Measurements from ENCODE around the gene PPP2R2D. TPM values are rescaled to one million over a fixed set of nuclear protein-coding genes. Genes with fewer than 3 reads are reported as not detected.

PPP2R2D gene
- total and polyA plus RNA-seq, 4 donors, result 41.4 to 55.9 (median 53.1) TPM

GRCh38 chr10:131865223-131865917 lies 35.4 kb upstream of the PPP2R2D start:
- no peak for DNase-seq (ENCODE audit: low read depth in 4 of 6, low spot score in 6 of 6)
- Histone ChIP-seq H3K4me3 (ENCODE audit: low read depth, low read length) (no peak overlapping the region), H3K27ac (ENCODE audit: low read depth, low read length) (no peak overlapping the region), H3K4me1 (ENCODE audit: control insufficient read depth, insufficient read depth, low read length) (no peaks in the 10 kb centered on the region), H3K9me3 (ENCODE audit: control insufficient read depth, insufficient read depth, low read length) (no peaks in the 10 kb centered on the region), H3K27me3 (ENCODE audit: control insufficient read depth, insufficient read depth, low read length) (no peaks in the 10 kb centered on the region), H3K36me3 (ENCODE audit: control insufficient read depth, insufficient read depth, low read length) (no peaks in the 10 kb centered on the region)
- whole genome bisulfite sequencing (ENCODE audit: insufficient coverage), result 86% methylated on average over 11 of the region's 14 CpGs

GRCh38 chr10:131866673-131867072 lies 34.1 kb upstream of the PPP2R2D start:
- no peaks in the 10 kb centered on the region for H3K27me3 ChIP-seq (ENCODE audit: control insufficient read depth, insufficient read depth, low read length)
- WGBS (ENCODE audit: insufficient coverage), result 80% methylated on average over 7 of the region's 10 CpGs
- no peaks in the 10 kb centered on the region for H3K4me1 ChIP-seq (ENCODE audit: control insufficient read depth, insufficient read depth, low read length)
- DNase-seq (ENCODE audit: low read depth in 4 of 6, low spot score in 6 of 6), result peak in 1 of 6 donors; percentile 22
- H3K4me3 ChIP-seq (ENCODE audit: low read depth, low read length), result no peak overlapping the region
- H3K27ac ChIP-seq (ENCODE audit: low read depth, low read length), result no peak overlapping the region
- no peaks in the 10 kb centered on the region for H3K9me3 ChIP-seq (ENCODE audit: control insufficient read depth, insufficient read depth, low read length)
- no peaks in the 10 kb centered on the region for H3K36me3 ChIP-seq (ENCODE audit: control insufficient read depth, insufficient read depth, low read length)

- DNase-seq (ENCODE audit: low read depth in 4 of 6, low spot score in 6 of 6), result no peak
- peaks cover 3% of the 10 kb centered on the region for H3K4me1 ChIP-seq (ENCODE audit: control insufficient read depth, insufficient read depth, low read length)
- no peak overlapping the region for H3K27ac ChIP-seq (ENCODE audit: low read depth, low read length)
- no peak overlapping the region for H3K4me3 ChIP-seq (ENCODE audit: low read depth, low read length)
- H3K36me3 ChIP-seq (ENCODE audit: control insufficient read depth, insufficient read depth, low read length), result no peaks in the 10 kb centered on the region
- H3K9me3 ChIP-seq (ENCODE audit: control insufficient read depth, insufficient read depth, low read length), result no peaks in the 10 kb centered on the region
- WGBS (ENCODE audit: insufficient coverage), result 97% methylated on average over 9 of the region's 10 CpGs
- no peaks in the 10 kb centered on the region for H3K27me3 ChIP-seq (ENCODE audit: control insufficient read depth, insufficient read depth, low read length)
These were observed 32.4 kb upstream of the PPP2R2D start for GRCh38 chr10:131868436-131868835.

GRCh38 chr10:131869344-131869743 lies 31.5 kb upstream of the PPP2R2D start:
- Histone ChIP-seq H3K27me3 (ENCODE audit: control insufficient read depth, insufficient read depth, low read length) (no peaks in the 10 kb centered on the region), H3K9me3 (ENCODE audit: control insufficient read depth, insufficient read depth, low read length) (no peaks in the 10 kb centered on the region), H3K4me3 (ENCODE audit: low read depth, low read length) (no peak overlapping the region), H3K4me1 (ENCODE audit: control insufficient read depth, insufficient read depth, low read length) (peaks cover 9% of the 10 kb centered on the region), H3K27ac (ENCODE audit: low read depth, low read length) (no peak overlapping the region), H3K36me3 (ENCODE audit: control insufficient read depth, insufficient read depth, low read length) (no peaks in the 10 kb centered on the region)
- DNase-seq (ENCODE audit: low read depth in 4 of 6, low spot score in 6 of 6), result no peak
- WGBS (ENCODE audit: insufficient coverage), result 100% methylated on average over 3 of the region's 8 CpGs

- H3K27ac ChIP-seq (ENCODE audit: low read depth, low read length), result no peak overlapping the region
- H3K4me3 ChIP-seq (ENCODE audit: low read depth, low read length), result no peak overlapping the region
- no peaks in the 10 kb centered on the region for H3K27me3 ChIP-seq (ENCODE audit: control insufficient read depth, insufficient read depth, low read length)
- H3K4me1 ChIP-seq (ENCODE audit: control insufficient read depth, insufficient read depth, low read length), result peaks cover 16% of the 10 kb centered on the region
- WGBS (ENCODE audit: insufficient coverage), result 89% methylated on average over 6 of the region's 8 CpGs
- H3K9me3 ChIP-seq (ENCODE audit: control insufficient read depth, insufficient read depth, low read length), result no peaks in the 10 kb centered on the region
- no peak for DNase-seq (ENCODE audit: low read depth in 4 of 6, low spot score in 6 of 6)
- no peaks in the 10 kb centered on the region for H3K36me3 ChIP-seq (ENCODE audit: control insufficient read depth, insufficient read depth, low read length)
These were observed 30.4 kb upstream of the PPP2R2D start for GRCh38 chr10:131870411-131870810.

- no peak overlapping the region for H3K27ac ChIP-seq (ENCODE audit: low read depth, low read length)
- peaks cover 20% of the 10 kb centered on the region for H3K4me1 ChIP-seq (ENCODE audit: control insufficient read depth, insufficient read depth, low read length)
- 85% methylated on average over 8 of the region's 15 CpGs for WGBS (ENCODE audit: insufficient coverage)
- H3K4me3 ChIP-seq (ENCODE audit: low read depth, low read length), result no peak overlapping the region
- H3K9me3 ChIP-seq (ENCODE audit: control insufficient read depth, insufficient read depth, low read length), result no peaks in the 10 kb centered on the region
- H3K27me3 ChIP-seq (ENCODE audit: control insufficient read depth, insufficient read depth, low read length), result no peaks in the 10 kb centered on the region
- H3K36me3 ChIP-seq (ENCODE audit: control insufficient read depth, insufficient read depth, low read length), result no peaks in the 10 kb centered on the region
- DNase-seq (ENCODE audit: low read depth in 4 of 6, low spot score in 6 of 6), result no peak
These were observed 29.8 kb upstream of the PPP2R2D start for GRCh38 chr10:131870831-131871672.

GRCh38 chr10:131871673-131872005 lies 29.2 kb upstream of the PPP2R2D start:
- no peak for DNase-seq (ENCODE audit: low read depth in 4 of 6, low spot score in 6 of 6)
- Histone ChIP-seq H3K27me3 (ENCODE audit: control insufficient read depth, insufficient read depth, low read length) (no peaks in the 10 kb centered on the region), H3K27ac (ENCODE audit: low read depth, low read length) (no peak overlapping the region), H3K9me3 (ENCODE audit: control insufficient read depth, insufficient read depth, low read length) (no peaks in the 10 kb centered on the region), H3K4me3 (ENCODE audit: low read depth, low read length) (no peak overlapping the region), H3K4me1 (ENCODE audit: control insufficient read depth, insufficient read depth, low read length) (peaks cover 23% of the 10 kb centered on the region), H3K36me3 (ENCODE audit: control insufficient read depth, insufficient read depth, low read length) (no peaks in the 10 kb centered on the region)
- 96% methylated on average over 8 of the region's 8 CpGs for WGBS (ENCODE audit: insufficient coverage)

GRCh38 chr10:131872011-131872826 lies 28.6 kb upstream of the PPP2R2D start:
- Histone ChIP-seq H3K4me1 (ENCODE audit: control insufficient read depth, insufficient read depth, low read length) (peaks cover 23% of the 10 kb centered on the region), H3K4me3 (ENCODE audit: low read depth, low read length) (no peak overlapping the region), H3K27me3 (ENCODE audit: control insufficient read depth, insufficient read depth, low read length) (no peaks in the 10 kb centered on the region), H3K9me3 (ENCODE audit: control insufficient read depth, insufficient read depth, low read length) (no peaks in the 10 kb centered on the region), H3K36me3 (ENCODE audit: control insufficient read depth, insufficient read depth, low read length) (no peaks in the 10 kb centered on the region), H3K27ac (ENCODE audit: low read depth, low read length) (no peak overlapping the region)
- WGBS (ENCODE audit: insufficient coverage), result 87% methylated on average over 27 of the region's 27 CpGs
- no peak for DNase-seq (ENCODE audit: low read depth in 4 of 6, low spot score in 6 of 6)

GRCh38 chr10:131872827-131873375 lies 27.9 kb upstream of the PPP2R2D start:
- Histone ChIP-seq H3K36me3 (ENCODE audit: control insufficient read depth, insufficient read depth, low read length) (no peaks in the 10 kb centered on the region), H3K27ac (ENCODE audit: low read depth, low read length) (no peak overlapping the region), H3K27me3 (ENCODE audit: control insufficient read depth, insufficient read depth, low read length) (no peaks in the 10 kb centered on the region), H3K4me3 (ENCODE audit: low read depth, low read length) (no peak overlapping the region), H3K4me1 (ENCODE audit: control insufficient read depth, insufficient read depth, low read length) (peaks cover 23% of the 10 kb centered on the region), H3K9me3 (ENCODE audit: control insufficient read depth, insufficient read depth, low read length) (no peaks in the 10 kb centered on the region)
- no peak for DNase-seq (ENCODE audit: low read depth in 4 of 6, low spot score in 6 of 6)
- 61% methylated on average over 19 of the region's 19 CpGs for WGBS (ENCODE audit: insufficient coverage)
